CD4-positive, alpha-beta T cell treated with Interleukin-21 for 1 hour (primary cell): ENCODE measurements around the gene PUSL1.

Source experiments
- DNase-seq: peaks from one replicate; pipeline ENCODE4 v3.0.0-alpha.2; 2020

Gene PUSL1

DNA sequence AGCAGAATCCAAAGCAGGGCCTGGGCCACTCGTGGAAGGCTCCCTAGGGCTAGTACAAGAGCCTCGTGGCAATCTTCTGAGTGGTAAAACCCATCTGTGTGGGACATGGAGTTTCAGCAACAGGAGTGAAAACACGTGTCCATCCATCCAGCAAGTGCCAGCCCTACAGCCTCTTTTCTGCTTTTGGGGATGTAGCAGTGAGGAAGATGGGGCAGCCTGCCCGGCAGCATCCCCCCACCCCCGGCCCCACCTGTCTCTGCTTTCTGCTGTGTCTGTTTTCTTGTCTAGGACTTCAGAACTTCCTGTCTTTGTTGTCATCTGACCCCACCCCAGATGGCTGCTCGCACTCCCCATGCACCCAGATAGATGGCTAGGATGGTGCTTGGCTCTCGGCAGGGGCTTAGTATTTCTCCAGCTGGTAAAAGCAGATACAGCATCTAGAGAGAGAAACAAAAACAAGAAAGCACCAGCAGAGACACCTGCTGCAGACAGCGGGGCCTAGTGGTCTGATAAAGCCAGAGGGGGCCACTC lies 17.7 kb downstream of the PUSL1 start:
- DNase-seq = no peak

DNA sequence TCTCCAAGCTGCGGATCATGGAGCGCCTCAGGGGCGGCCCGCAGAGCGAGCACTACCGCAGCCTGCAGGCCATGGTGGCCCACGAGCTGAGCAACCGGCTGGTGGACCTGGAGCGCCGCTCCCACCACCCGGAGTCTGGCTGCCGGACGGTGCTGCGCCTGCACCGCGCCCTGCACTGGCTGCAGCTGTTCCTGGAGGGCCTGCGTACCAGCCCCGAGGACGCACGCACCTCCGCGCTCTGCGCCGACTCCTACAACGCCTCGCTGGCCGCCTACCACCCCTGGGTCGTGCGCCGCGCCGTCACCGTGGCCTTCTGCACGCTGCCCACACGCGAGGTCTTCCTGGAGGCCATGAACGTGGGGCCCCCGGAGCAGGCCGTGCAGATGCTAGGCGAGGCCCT lies 18.9 kb downstream of the PUSL1 start:
- DNase-seq = no peak

DNA sequence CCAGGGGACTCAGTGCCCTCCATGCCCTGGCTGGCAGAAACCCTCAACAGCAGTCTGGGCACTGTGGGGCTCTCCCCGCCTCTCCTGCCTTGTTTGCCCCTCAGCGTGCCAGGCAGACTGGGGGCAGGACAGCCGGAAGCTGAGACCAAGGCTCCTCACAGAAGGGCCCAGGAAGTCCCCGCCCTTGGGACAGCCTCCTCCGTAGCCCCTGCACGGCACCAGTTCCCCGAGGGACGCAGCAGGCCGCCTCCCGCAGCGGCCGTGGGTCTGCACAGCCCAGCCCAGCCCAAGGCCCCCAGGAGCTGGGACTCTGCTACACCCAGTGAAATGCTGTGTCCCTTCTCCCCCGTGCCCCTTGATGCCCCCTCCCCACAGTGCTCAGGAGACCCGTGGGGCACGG lies 19.9 kb downstream of the PUSL1 start:
- DNase-seq = no peak

DNA sequence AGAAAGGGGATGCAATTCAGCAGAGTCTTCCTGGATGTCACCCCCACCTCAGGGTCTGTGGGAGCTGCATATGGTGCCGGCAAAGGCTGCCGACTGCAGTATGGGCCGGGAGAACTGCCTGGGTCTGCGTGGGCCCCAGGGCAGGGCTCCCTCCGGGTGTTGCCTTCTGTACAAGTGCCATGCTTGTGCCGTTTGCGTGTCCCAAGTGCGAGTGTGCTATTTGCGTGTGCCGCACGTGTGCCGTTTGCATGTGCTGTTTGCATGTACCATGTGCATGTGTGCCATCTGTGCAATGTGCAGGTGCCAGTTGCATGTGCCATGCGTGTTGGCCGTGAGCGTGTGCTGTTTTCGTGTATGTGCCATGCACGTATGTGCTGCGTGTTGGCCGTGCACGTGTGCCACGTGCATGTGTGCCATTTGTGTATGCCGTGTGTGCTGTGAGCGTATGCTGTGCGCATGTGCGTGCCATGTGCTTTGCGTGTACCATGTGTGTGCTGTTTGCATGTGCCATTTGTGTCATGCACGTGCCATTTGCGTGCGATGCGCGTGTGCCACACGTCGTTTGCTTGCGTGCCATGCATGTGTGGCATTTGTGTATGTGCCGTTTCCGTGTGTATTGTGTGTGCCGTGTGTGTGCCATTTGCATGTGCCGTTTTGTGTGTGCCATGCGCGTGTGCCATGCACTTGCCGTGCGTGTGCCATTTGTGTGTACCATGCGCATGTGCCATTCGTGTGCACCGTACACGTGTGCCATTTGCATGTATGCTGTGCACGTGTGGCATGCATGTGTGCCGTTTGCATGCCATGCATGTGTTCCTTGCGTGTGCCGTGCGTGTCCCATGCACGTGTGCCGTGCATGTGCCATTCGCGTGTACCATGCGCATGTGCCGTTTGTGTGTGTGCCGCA lies 21.2 kb downstream of the PUSL1 start:
- DNase-seq = no peak

DNA sequence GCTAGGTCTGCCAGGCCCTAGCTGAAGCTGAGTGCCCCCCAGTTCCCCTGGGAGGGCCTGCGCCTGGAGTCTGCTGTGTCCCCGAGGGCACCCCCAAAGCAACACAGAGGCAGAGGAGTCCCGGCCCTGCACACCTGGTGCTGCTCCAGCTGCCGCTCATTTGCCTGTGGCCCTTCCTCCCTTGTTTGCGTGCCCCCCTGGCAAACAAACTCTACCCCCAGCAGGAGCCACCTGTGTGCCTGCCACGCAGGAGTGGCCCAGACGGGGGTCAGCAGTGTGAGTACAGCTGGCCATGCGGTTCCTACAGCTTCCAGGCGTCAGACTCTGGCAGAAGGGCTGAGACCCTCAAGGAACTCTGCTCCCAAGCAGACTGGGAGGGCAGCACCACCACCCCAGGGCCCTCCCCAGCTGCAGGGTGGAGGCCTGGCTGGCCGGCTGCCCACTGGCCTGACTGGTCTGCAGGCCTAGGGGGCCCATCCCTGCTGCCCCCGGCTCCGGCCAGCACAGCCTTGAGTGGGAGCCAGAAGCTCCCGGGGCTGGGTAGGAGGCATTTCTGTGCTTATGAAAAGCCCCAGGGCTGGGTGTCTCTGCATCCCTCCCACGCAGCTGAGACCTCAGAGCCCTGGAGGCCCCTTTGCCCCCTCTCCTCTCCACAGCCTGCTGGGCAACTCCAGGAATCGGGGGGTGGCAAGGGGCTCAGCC lies 22.1 kb downstream of the PUSL1 start:
- DNase-seq = no peak

DNA sequence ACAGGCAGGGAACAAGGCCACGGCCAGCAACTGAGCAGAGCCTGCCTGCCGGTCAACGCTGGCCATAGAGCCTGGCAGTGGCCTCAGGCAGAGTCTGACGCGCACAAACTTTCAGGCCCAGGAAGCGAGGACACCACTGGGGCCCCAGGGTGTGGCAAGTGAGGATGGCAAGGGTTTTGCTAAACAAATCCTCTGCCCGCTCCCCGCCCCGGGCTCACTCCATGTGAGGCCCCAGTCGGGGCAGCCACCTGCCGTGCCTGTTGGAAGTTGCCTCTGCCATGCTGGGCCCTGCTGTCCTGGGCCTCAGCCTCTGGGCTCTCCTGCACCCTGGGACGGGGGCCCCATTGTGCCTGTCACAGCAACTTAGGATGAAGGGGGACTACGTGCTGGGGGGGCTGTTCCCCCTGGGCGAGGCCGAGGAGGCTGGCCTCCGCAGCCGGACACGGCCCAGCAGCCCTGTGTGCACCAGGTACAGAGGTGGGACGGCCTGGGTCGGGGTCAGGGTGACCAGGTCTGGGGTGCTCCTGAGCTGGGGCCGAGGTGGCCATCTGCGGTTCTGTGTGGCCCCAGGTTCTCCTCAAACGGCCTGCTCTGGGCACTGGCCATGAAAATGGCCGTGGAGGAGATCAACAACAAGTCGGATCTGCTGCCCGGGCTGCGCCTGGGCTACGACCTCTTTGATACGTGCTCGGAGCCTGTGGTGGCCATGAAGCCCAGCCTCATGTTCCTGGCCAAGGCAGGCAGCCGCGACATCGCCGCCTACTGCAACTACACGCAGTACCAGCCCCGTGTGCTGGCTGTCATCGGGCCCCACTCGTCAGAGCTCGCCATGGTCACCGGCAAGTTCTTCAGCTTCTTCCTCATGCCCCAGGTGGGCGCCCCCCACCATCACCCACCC lies 22.9 kb downstream of the PUSL1 start, which contains the start of gene TAS1R3:
Gene TAS1R3, plus strand, starts transcription at position 213 of the 898 bp plus-strand sequence. Its CDS starts 66 bp downstream, at position 279.
- no peak for DNase-seq

DNA sequence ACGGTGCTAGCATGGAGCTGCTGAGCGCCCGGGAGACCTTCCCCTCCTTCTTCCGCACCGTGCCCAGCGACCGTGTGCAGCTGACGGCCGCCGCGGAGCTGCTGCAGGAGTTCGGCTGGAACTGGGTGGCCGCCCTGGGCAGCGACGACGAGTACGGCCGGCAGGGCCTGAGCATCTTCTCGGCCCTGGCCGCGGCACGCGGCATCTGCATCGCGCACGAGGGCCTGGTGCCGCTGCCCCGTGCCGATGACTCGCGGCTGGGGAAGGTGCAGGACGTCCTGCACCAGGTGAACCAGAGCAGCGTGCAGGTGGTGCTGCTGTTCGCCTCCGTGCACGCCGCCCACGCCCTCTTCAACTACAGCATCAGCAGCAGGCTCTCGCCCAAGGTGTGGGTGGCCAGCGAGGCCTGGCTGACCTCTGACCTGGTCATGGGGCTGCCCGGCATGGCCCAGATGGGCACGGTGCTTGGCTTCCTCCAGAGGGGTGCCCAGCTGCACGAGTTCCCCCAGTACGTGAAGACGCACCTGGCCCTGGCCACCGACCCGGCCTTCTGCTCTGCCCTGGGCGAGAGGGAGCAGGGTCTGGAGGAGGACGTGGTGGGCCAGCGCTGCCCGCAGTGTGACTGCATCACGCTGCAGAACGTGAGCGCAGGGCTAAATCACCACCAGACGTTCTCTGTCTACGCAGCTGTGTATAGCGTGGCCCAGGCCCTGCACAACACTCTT lies 23.8 kb downstream of the PUSL1 start:
- DNase-seq = no peak

DNA sequence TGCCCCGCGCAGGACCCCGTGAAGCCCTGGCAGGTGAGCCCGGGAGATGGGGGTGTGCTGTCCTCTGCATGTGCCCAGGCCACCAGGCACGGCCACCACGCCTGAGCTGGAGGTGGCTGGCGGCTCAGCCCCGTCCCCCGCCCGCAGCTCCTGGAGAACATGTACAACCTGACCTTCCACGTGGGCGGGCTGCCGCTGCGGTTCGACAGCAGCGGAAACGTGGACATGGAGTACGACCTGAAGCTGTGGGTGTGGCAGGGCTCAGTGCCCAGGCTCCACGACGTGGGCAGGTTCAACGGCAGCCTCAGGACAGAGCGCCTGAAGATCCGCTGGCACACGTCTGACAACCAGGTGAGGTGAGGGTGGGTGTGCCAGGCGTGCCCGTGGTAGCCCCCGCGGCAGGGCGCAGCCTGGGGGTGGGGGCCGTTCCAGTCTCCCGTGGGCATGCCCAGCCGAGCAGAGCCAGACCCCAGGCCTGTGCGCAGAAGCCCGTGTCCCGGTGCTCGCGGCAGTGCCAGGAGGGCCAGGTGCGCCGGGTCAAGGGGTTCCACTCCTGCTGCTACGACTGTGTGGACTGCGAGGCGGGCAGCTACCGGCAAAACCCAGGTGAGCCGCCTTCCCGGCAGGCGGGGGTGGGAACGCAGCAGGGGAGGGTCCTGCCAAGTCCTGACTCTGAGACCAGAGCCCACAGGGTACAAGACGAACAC lies 24.5 kb downstream of the PUSL1 start:
- DNase-seq = no peak

DNA sequence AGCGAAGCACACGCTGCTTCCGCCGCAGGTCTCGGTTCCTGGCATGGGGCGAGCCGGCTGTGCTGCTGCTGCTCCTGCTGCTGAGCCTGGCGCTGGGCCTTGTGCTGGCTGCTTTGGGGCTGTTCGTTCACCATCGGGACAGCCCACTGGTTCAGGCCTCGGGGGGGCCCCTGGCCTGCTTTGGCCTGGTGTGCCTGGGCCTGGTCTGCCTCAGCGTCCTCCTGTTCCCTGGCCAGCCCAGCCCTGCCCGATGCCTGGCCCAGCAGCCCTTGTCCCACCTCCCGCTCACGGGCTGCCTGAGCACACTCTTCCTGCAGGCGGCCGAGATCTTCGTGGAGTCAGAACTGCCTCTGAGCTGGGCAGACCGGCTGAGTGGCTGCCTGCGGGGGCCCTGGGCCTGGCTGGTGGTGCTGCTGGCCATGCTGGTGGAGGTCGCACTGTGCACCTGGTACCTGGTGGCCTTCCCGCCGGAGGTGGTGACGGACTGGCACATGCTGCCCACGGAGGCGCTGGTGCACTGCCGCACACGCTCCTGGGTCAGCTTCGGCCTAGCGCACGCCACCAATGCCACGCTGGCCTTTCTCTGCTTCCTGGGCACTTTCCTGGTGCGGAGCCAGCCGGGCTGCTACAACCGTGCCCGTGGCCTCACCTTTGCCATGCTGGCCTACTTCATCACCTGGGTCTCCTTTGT lies 25.3 kb downstream of the PUSL1 start:
- DNase-seq = no peak

DNA sequence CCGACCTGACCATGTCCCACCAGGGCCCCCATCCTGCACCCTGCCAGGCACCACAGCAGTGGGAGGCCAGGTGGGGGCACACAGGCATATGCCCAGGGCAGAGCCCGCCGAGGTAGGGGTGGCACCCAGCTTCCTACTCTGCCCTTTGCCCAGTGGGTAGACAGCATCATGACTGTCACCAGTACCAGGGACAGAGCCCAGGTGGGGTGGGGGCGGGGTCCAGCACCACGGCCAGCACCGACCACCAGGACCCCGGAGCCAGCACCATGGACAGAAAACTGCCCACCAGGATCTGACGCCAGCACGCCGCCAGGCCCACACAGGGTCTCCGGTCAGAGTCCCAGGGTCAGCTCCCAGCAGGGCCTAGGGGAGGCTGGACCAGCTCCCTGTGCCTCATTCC lies 26.4 kb downstream of the PUSL1 start:
- no peak for DNase-seq

DNA sequence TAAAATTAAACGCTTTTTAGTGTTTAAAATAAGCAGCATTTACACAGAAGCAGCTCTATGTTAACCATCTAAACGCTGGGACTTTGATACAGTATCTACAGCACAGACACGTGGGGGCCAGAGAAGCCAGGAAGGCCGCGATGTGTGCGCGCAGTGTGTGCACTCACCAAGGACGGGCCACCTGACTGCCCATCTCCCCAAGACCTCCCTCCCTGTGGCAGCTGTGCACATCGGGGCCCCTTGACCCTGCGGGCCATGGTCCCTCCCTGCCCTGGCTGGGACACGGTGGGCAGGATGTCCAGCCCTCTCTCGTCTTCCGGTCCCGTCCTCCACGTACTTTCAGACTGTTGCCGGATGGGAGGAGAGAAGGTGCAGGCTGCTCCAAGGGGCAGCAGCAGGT lies 26.9 kb downstream of the PUSL1 start:
- DNase-seq = no peak

DNA sequence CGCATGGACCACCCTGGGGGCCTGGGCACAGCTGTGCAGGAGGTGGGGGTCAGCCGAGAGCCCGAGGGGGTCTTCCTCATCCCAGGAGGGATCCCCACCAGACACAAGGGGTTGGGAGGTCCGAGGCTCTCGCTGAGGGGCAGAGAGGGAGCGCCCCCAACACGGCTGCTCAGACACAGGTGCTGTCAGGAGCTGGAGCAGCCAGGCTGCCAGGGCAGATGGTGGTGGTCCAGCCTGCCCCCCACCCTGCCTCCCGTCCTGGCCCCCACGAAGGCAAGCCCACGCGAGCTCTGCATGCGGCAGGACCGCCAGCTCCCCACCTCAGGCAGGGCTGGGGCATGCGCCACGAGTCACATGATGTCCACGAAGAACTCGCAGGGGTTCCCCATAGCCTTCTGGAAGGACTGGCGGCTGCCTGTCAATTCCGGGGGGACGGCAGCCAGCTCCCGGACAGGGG lies 27.4 kb downstream of the PUSL1 start:
- no peak for DNase-seq

DNA sequence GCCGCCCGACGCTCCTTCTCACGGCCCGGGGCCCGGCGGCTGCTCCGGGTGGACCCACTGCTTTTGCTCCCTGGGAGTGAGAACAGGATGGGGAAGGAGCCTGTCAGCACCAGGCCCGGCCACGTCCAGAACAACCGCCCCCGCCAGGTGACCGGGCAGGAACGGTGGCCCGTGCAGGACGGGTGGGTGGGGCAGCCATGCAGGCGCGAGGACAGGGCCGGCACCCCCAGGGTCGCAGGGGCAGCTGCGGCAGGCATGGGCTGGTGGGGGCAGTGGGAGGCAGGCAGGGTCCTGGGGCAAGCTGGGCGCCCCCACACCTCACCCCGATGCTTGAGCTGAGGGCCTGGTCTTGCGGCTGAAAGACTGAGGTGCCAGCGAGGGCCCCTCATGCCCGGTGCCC lies 28.0 kb downstream of the PUSL1 start:
- no peak for DNase-seq

DNA sequence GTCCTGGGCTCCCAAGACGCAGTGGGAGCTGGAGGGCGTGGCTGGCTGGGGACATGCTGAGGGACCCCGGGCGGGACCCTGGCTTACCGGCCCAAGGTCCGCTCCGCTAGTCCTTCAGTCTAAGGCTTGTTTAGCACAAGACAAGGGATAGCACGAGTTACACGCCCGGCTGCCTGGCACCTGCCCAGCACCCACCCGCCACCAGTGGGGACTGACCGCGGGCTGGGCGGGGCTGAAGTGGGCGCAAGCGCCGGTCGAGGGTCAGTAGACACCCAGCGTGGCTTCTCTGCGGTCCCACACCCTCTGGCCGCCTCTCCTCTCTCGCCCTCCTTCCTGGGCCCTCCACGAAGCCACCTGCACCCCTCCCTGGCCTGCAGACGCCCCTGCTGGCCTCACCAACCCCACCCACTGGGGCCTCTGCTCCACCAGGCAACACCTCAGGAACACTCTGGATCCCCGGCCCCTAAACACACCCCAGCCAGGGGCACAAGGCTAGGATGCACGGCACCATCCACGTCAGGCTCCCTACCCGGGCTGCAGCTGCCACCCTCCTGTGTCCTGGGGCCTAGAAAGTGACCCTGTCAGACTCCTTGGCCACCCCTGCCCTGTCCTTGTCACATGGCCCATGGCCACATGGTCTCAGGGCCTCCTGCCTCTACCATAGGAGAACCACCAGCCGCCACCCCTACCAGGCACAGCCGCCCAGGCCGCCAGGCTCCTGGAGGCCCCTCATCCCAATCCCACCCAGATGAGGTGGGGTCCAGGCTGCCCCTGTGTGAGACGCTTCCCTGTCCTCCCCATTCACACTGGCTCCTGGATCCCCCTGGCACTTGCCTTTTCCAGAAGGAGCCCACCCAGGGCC lies 28.8 kb downstream of the PUSL1 start:
- no peak for DNase-seq

DNA sequence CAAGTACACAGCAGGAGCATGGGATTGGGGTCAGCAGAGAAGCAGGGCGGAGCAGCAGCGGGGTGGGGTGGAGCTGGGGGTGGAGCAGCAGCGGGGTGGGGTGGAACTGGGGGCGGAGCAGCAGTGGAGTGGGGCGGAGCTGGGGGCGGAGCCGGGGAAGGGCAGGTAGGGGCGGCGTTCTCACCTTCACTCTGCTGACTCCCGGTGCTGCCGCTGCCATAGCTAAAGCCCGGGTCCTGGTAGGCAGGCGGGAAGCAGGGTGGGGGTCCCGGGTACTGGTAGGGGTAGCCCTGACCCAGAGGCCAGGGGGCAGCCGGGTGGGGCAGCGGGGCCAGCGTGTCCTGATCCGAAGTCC lies 29.4 kb downstream of the PUSL1 start:
- DNase-seq = peak; percentile 30

DNA sequence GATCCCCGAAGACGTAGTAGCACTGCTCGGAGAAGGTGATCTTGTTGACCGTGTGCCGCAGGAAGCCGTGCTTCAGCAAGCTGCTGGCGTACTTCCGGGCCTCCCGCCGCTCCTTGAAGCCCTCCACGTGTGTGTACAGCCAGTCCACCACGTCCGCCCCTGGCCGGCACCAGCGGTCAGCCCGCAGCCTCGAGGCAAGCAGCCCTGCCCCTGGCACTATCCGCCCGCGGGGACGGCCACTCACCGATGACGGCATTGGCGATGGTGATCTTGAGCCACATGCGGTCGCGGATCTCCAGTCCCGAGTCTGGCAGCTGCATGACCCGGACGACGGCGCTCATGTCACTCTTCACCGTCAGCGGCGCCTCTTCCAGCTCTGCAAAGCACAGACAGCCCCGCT lies 29.9 kb downstream of the PUSL1 start:
- DNase-seq = no peak

DNA sequence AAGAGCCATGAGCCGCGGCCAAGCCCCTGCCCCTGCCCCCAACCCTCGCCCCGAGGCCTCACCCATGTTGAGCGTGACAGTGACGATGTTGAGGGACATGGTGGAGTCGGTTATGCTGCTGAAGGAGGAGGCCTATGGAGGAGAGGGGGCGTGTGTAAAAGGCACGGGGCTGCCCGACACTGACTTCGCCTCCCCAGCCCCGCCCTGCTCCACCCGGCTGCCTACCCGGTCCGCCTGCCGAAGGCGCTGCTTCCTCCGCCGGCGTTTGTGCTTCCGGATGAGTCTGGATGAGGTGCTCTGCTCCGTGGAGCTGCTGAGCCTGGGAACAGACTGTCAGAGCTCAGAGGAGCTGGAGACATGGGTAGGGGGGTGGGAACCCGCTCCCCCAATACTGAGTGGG lies 31.8 kb downstream of the PUSL1 start:
- DNase-seq = no peak

DNA sequence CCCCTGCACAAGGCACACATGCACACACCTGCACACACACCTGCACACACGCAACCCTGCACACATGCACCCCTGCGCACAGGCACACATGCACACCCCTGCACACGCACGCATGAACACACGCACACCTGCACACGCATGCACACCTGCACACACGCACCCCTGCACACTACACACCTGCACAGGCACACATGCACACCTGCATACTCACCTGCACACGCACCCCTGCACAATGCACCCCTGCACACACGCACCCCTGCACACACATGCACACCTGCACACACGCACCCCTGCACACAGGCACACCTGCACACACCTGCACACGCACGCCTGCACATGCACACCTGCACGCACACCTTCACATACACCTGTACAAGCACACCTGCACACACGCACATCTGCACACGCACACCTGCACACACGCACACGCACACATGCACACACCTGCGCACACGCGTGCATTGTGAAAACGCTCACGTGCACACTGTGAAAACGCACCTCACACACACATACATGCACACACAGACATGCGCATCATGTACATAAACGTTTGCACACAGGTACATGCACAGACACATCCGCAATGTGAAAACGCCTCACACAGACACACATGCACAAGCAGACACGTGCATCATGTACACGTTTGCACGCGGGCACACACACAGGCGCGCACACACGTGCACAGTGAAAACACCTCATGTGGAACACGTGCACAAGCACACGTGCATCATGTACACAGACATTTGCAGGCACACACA lies 32.6 kb downstream of the PUSL1 start:
- DNase-seq = no peak

DNA sequence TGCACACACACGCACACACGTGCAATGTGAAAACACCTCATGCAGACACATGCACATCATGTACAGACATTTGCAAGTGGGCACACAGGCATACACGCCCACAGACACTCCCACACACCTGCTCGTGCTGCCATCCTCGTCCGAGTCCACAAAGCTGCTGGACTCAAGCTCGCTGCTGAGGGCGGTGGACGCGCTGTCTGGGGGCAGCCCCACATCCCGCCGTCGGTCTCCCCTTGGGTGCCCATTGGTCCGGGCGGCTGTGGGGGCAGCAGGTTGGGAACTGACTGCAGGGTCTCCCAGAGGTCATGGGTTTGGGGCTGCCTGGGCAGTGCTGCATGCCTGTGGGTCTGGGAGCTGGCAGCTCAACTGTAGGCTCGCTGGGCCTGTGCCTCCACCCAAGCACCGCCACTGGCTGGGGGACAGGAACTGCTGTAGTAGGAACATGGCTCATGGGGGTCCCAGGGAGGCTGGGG lies 33.2 kb downstream of the PUSL1 start:
- DNase-seq = no peak
